ENCODE measurements around the gene CHKA.

Gene CHKA

GRCh38 chr11:68121067-68121899 is at the start of gene CHKA:
CHKA (minus strand) TSS chr11:68121388; CDS start chr11:68121177, 211 bp downstream.
- peak within 1 kb of the TSS; percentile 62 for H3K4me3 ChIP-seq (ENCODE audit: low read depth, low read length)
- peak; percentile 61 for DNase-seq (ENCODE audit: low read depth)

DNA sequence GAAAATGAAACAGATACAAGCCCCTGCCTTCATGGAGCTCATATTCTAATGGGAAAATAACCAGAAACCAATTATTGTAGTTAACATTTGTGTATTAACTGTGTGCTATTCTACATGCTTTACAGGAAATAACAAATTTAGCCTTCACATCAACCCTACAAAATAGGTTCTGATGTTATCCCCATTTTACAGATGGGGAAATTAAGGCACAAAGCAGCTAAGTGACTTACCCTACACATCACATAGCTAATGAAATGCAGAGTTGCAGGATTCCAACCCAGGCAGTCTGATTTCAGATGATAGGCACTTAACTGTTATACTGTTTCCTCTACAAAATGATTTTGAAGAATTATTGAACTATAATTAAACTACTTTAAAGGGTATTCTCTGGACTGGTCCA is 48.3 kb upstream of the CHKA start:
- H3K4me3 ChIP-seq (ENCODE audit: low read depth, low read length): no peak overlapping the region
- DNase-seq (ENCODE audit: low read depth): no peak

GRCh38 chr11:68168694-68169093 is 47.5 kb upstream of the CHKA start:
- H3K4me3 ChIP-seq (ENCODE audit: low read depth, low read length): no peak overlapping the region
- DNase-seq (ENCODE audit: low read depth): no peak

DNA sequence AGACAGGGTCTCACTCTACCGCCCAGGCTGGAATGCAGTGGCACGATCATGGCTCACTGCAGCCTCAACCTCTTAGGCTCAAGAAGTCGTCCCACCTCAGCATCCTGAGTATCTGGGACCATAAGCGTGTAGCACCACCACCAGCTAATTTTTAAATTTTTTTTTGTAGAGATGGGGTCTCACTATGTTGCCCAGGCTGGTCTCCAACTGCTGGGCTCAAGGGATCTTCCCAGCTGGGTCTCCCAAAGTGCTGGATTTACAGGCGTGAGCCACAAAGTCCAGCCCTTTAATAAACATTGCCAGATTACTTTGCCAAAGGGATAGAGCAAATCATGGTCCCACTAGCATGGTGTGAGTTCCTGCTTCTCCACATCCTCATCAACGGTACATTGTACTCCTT is 46.3 kb upstream of the CHKA start:
- H3K4me3 ChIP-seq (ENCODE audit: low read depth, low read length): no peak overlapping the region
- DNase-seq (ENCODE audit: low read depth): no peak

GRCh38 chr11:68166969-68167368 is 45.8 kb upstream of the CHKA start:
- H3K4me3 ChIP-seq (ENCODE audit: low read depth, low read length): no peak overlapping the region
- no peak for DNase-seq (ENCODE audit: low read depth)

DNA sequence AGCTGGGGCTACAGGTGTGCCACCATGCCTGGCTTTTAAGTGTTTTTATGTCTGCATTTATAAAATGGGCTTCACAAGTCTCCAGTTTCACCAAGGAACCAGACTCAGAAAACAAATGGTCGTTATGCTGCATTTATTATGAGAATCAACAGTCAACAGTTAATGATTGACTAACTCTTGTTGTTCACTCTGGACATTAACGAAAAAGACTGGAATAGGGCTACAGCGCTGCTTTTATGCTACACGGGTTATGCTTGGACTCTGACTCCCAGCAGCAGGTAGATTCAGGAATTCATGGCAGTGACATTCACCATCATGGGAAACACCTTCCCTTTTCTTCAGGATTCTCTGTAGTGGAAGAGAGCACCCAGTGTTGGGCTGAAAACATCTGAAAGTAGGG is 44.4 kb upstream of the CHKA start:
- H3K4me3 ChIP-seq (ENCODE audit: low read depth, low read length): no peak overlapping the region
- no peak for DNase-seq (ENCODE audit: low read depth)

- no peak for DNase-seq (ENCODE audit: low read depth)
- no peak overlapping the region for H3K4me3 ChIP-seq (ENCODE audit: low read depth, low read length)
Observed at GRCh38 chr11:68164437-68164836, 43.2 kb upstream of the CHKA start.

GRCh38 chr11:68163691-68164090 is 42.5 kb upstream of the CHKA start:
- DNase-seq (ENCODE audit: low read depth): no peak

GRCh38 chr11:68160100-68160695 is 39.0 kb upstream of the CHKA start:
- no peak for DNase-seq (ENCODE audit: low read depth)
- no peak overlapping the region for H3K4me3 ChIP-seq (ENCODE audit: low read depth, low read length)

More at GRCh38 chr11:68163691-68164090, 42.5 kb upstream of the CHKA start:
- no peak overlapping the region for H3K4me3 ChIP-seq (ENCODE audit: low read depth, low read length)

GRCh38 chr11:68159665-68160064 is 38.5 kb upstream of the CHKA start:
- DNase-seq (ENCODE audit: low read depth): no peak
- no peak overlapping the region for H3K4me3 ChIP-seq (ENCODE audit: low read depth, low read length)

DNA sequence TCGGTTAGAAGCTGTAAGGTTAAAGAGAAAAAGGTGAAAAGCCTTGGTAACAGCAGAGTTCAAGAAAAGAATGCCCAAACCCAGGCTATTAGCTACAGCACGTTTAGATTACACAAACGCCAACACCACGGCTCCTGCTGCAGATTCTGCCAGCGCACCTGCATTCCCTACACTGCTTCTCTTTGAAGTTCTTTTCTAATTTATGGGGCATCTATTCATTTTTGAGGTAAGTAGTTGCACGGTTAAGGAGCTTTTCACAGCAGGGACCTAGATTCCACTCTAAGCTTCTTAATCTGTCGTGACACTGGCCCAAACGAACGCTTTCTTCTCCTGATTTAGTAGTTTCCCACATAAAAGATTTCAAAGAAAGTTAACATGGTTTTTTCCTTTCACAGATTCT is 38.0 kb upstream of the CHKA start:
- no peak overlapping the region for H3K4me3 ChIP-seq (ENCODE audit: low read depth, low read length)
- no peak for DNase-seq (ENCODE audit: low read depth)

GRCh38 chr11:68158580-68158979 is 37.4 kb upstream of the CHKA start:
- DNase-seq (ENCODE audit: low read depth): no peak
- no peak overlapping the region for H3K4me3 ChIP-seq (ENCODE audit: low read depth, low read length)

- H3K4me3 ChIP-seq (ENCODE audit: low read depth, low read length): no peak overlapping the region
- DNase-seq (ENCODE audit: low read depth): no peak
Observed at GRCh38 chr11:68153742-68154141, 32.6 kb upstream of the CHKA start.

DNA sequence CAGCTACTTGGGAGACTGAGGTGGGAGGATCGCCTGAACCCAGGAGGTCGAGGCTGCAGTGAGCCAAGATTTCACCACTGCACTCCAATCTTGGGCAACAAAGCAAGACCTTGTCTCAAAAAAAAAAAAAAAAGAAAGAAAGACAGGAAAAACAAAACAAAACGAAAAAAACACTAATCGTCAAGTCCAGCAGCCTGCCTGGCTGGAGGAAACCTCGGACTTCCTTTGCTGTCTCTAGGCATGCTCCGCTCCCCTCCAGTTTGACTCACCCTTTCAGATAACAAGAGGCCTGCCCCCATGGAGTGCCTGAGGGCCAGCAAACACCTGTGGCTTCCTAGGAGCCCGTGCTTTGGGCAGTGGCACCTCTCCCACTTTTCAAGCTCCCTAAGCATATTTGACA is 28.8 kb upstream of the CHKA start:
- DNase-seq (ENCODE audit: low read depth): no peak
- H3K4me3 ChIP-seq (ENCODE audit: low read depth, low read length): no peak overlapping the region

- no peak for DNase-seq (ENCODE audit: low read depth)
- no peak overlapping the region for H3K4me3 ChIP-seq (ENCODE audit: low read depth, low read length)
Observed at GRCh38 chr11:68149417-68149816, 28.2 kb upstream of the CHKA start.

GRCh38 chr11:68148879-68149278 is 27.7 kb upstream of the CHKA start:
- DNase-seq (ENCODE audit: low read depth): no peak

DNA sequence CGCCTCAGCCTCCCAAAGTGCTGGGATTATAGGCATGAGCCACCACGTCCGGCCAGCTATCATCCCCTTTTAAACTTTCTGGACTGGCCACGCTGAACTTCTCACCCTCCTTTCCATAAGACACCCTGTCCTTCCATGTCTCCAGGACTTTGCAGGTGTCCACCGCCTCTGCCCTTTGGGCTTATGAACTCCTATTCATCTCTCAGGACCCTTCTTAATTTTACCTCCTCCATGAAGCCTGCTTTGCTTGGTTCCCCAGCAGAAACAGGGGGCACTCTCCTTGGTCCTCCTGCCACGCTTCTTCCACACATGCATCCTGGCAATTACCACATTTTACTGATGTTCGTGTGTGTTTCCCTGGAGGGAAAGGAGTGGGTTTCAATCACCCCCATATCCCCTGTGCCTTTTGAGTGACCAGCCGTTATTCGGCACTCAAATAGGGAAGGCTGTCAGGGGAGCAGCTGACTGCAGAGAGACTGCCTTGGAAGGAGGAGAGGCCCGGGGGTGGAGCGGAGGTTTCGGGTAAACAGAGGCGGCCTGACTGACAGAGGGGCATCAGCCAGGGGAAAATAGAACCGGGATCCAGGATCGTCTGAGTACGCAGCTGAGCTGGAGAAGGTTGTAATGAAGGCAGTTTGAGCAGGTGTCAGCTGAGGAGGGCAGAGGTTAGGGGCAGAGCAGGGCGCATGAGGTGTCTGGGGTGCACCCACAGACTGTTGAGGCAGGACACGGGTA is 27.1 kb upstream of the CHKA start:
- no peak overlapping the region for H3K4me3 ChIP-seq (ENCODE audit: low read depth, low read length)
- DNase-seq (ENCODE audit: low read depth): no peak

More at GRCh38 chr11:68148879-68149278, 27.7 kb upstream of the CHKA start:
- H3K4me3 ChIP-seq (ENCODE audit: low read depth, low read length): no peak overlapping the region

GRCh38 chr11:68146704-68147474 is 25.7 kb upstream of the CHKA start:
- no peak for DNase-seq (ENCODE audit: low read depth)
- no peak overlapping the region for H3K4me3 ChIP-seq (ENCODE audit: low read depth, low read length)

GRCh38 chr11:68146010-68146540 is 24.9 kb upstream of the CHKA start:
- no peak for DNase-seq (ENCODE audit: low read depth)
- no peak overlapping the region for H3K4me3 ChIP-seq (ENCODE audit: low read depth, low read length)

All from skeletal muscle cell (primary cell).